Measurements from ENCODE around the gene MUC13. TPM values are rescaled to one million over a fixed set of nuclear protein-coding genes. Genes with fewer than 3 reads are reported as not detected.

Gene MUC13
- total RNA-seq, 1 donor from 2014 or later: not detected

GRCh38 chr3:124915254-124915653, 19.3 kb downstream of the MUC13 start:
- no peak overlapping the region for H3K27ac Mint-ChIP-seq
- TF ChIP-seq CTCF (IDR thresholded peaks at IDR 0.05; ENCODE audit: unreplicated experiment): no peak
- no peaks in the 10 kb centered on the region for H3K36me3 Mint-ChIP-seq
- H3K4me3 Mint-ChIP-seq: no peak overlapping the region
- H3K4me1 Mint-ChIP-seq: peaks cover 11% of the 10 kb centered on the region
- no peak for DNase-seq (ENCODE audit: low spot score in 2 of 2, unreplicated experiment in 2 of 2)
- H3K9me3 Mint-ChIP-seq: no peaks in the 10 kb centered on the region
- H3K27me3 Mint-ChIP-seq (ENCODE audit: low read depth): no peaks in the 10 kb centered on the region

- Mint-ChIP-seq H3K4me3 (no peak overlapping the region), H3K36me3 (no peaks in the 10 kb centered on the region), H3K27ac (no peak overlapping the region), H3K27me3 (ENCODE audit: low read depth) (peaks cover 3% of the 10 kb centered on the region), H3K4me1 (no peaks in the 10 kb centered on the region), H3K9me3 (no peaks in the 10 kb centered on the region)
- no peak for TF ChIP-seq CTCF (IDR thresholded peaks at IDR 0.05; ENCODE audit: unreplicated experiment)
- no peak for DNase-seq (ENCODE audit: low spot score in 2 of 2, unreplicated experiment in 2 of 2)
Measured at GRCh38 chr3:124907957-124908356, 26.6 kb downstream of the MUC13 start.

GRCh38 chr3:124904835-124905492, 29.6 kb downstream of the MUC13 start:
- H3K36me3 Mint-ChIP-seq: no peaks in the 10 kb centered on the region
- peaks cover 7% of the 10 kb centered on the region for H3K4me1 Mint-ChIP-seq
- no peak for TF ChIP-seq CTCF (IDR thresholded peaks at IDR 0.05; ENCODE audit: unreplicated experiment)
- no peak for DNase-seq (ENCODE audit: low spot score in 2 of 2, unreplicated experiment in 2 of 2)
- no peak overlapping the region for H3K4me3 Mint-ChIP-seq
- H3K27ac Mint-ChIP-seq: no peak overlapping the region
- H3K27me3 Mint-ChIP-seq (ENCODE audit: low read depth): peaks cover 3% of the 10 kb centered on the region
- no peaks in the 10 kb centered on the region for H3K9me3 Mint-ChIP-seq

GRCh38 chr3:124903896-124904834, 30.4 kb downstream of the MUC13 start:
- Mint-ChIP-seq H3K27ac (no peak overlapping the region), H3K9me3 (no peaks in the 10 kb centered on the region), H3K36me3 (no peaks in the 10 kb centered on the region), H3K27me3 (ENCODE audit: low read depth) (peaks cover 3% of the 10 kb centered on the region), H3K4me3 (no peak overlapping the region), H3K4me1 (peaks cover 7% of the 10 kb centered on the region)
- TF ChIP-seq CTCF (IDR thresholded peaks at IDR 0.05; ENCODE audit: unreplicated experiment): no peak
- DNase-seq (ENCODE audit: low spot score in 2 of 2, unreplicated experiment in 2 of 2): no peak

GRCh38 chr3:124896824-124897526, 37.6 kb downstream of the MUC13 start:
- H3K27ac Mint-ChIP-seq: no peak overlapping the region
- TF ChIP-seq CTCF (IDR thresholded peaks at IDR 0.05; ENCODE audit: unreplicated experiment): no peak
- DNase-seq (ENCODE audit: low spot score in 2 of 2, unreplicated experiment in 2 of 2): no peak
- peaks cover 10% of the 10 kb centered on the region for H3K4me1 Mint-ChIP-seq
- H3K9me3 Mint-ChIP-seq: no peaks in the 10 kb centered on the region
- H3K36me3 Mint-ChIP-seq: no peaks in the 10 kb centered on the region
- no peak overlapping the region for H3K4me3 Mint-ChIP-seq
- H3K27me3 Mint-ChIP-seq (ENCODE audit: low read depth): no peaks in the 10 kb centered on the region

Data from mesothelial cell of epicardium (in vitro differentiated cells).